Lung (tissue), 12 donors: ENCODE results near the gene SOCS7. TPM values are rescaled to one million over a fixed set of nuclear protein-coding genes. Genes with fewer than 3 reads are reported as not detected.

Experiments
- ATAC-seq: fragments of 200-7000 bp; cut with Tn5 transposase; one replicate; pipeline ENCODE4 v1.9.1; 2020; ENCODE audit warnings: moderate number of reproducible peaks; ENCODE audit not compliant: insufficient read depth, low FRiP score
- DNase-seq, 3 donors: peaks; one replicate each; pipeline ENCODE4 v3.0.0-alpha.2; 2013 to 2017
- H3K27ac ChIP-seq, 2 donors: one replicate each; pipeline ENCODE4 v1.5.1; 2013; ENCODE audit warnings: mild to moderate bottlenecking in 2 of 2, moderate library complexity in 2 of 2, control low read depth in 1 of 2, inconsistent platforms in 1 of 2, low read depth in 1 of 2, low read length in 1 of 2
- H3K27me3 ChIP-seq, 3 donors: one replicate each; pipeline ENCODE4 v1.5.1; 2013; ENCODE audit warnings: low read length in 2 of 3; ENCODE audit not compliant: control insufficient read depth in 3 of 3, insufficient read depth in 3 of 3
- H3K36me3 ChIP-seq, 4 donors: one replicate each; pipeline ENCODE4 v1.5.1; 2013; ENCODE audit warnings: low read length in 4 of 4, mild to moderate bottlenecking in 1 of 4, moderate library complexity in 1 of 4; ENCODE audit not compliant: control insufficient read depth in 4 of 4, insufficient read depth in 4 of 4
- H3K4me1 ChIP-seq, 5 donors: one replicate each; pipeline ENCODE4 v1.5.1; 2013; ENCODE audit warnings: low read length in 5 of 5, mild to moderate bottlenecking in 2 of 5, moderate library complexity in 1 of 5; ENCODE audit not compliant: control insufficient read depth in 5 of 5, insufficient read depth in 5 of 5
- H3K4me3 ChIP-seq: one replicate; pipeline ENCODE4 v1.5.1; 2013; ENCODE audit warnings: mild to moderate bottlenecking, control low read depth, moderate library complexity
- H3K9ac ChIP-seq, 2 donors: one replicate each; pipeline ENCODE4 v1.5.1; 2013; ENCODE audit warnings: low read length in 2 of 2, control low read depth in 1 of 2; ENCODE audit not compliant: insufficient read depth in 1 of 2
- H3K9me3 ChIP-seq, 4 donors: one replicate each; pipeline ENCODE4 v1.5.1; 2013; ENCODE audit warnings: low read length in 3 of 4, mild to moderate bottlenecking in 1 of 4, moderate library complexity in 1 of 4; ENCODE audit not compliant: control insufficient read depth in 4 of 4, insufficient read depth in 3 of 4
- WGBS, 2 donors: extraction: QIAGEN DNeasy Blood & Tissue Kit; methylation state at CpG; one replicate each; pipeline ENCODE4 v1.1.7; 2013; 5-methylcytosine and 5-hydroxymethylcytosine counted together
- polyA plus RNA-seq, 2 donors: library from polyadenylated mRNA; stranded (reverse); fragments of 200-250 nt; gene quantifications; one replicate each; pipeline ENCODE4 v1.2.1, GENCODE V29; 2013
- total RNA-seq, 2 donors: library from RNA; depleted of rRNA in 1 of 2; stranded (reverse); fragments of >200 nt in 1 of 2; gene quantifications; one replicate each; pipeline ENCODE4 v1.2.1, GENCODE V29; 2014 to 2021
- TF ChIP-seq, protein P1 (sequence below): IDR thresholded peaks from 2 replicates; pipeline ENCODE4 v1.5.1; 2012; ENCODE audit warnings: mild to moderate bottlenecking; ENCODE audit errors: control extremely low read depth, extremely low read depth
- donor health status: control.
- donor health status: control.
- donor health status: Bipolar disorder and iron deficiency.
- donor health status: healthy.
- donor health status: DM: yes; HTN: yes; CAD: no.

The SOCS7 gene
- total and polyA plus RNA-seq, 4 donors = 6.5 to 23.6 (median 10.2) TPM

DNA sequence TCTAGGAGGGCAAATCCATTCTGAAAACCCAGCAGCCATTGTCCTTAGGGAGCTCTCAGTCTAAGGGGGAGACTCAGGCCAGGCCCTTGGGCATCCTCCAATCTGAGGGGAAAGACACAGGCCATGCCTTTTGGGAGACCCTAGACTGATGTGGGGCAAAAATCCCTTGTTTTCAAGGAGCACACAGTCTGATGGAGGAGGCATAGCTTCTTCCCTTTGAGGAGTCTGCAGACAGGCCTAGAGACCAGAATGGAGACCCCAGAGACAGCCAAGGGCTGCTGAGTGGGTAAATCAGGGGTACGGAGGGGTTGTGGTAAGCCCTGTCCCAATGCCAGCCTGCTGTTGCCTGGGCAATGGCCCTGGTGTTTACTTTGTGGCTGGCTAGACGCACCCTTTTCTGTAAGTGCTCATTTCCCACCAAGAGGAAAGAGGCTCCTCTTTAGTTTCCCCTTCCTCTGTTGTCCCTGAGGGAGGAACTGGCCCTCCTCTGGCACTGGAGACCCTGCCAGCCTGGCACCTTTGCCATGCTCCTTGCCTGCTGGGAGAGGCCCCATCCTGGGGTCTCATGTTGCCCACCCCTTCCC lies 96.0 kb downstream of the SOCS7 start:
- WGBS, 2 donors = 12 to 13% methylated on average over 2 of the region's 2 CpGs
- no peaks in the 10 kb centered on the region for H3K36me3 ChIP-seq
- no peak for ATAC-seq
- H3K9ac ChIP-seq = no peak overlapping the region
- no peaks in the 10 kb centered on the region for H3K27me3 ChIP-seq
- peak overlapping the region; percentile 49 to 55 for H3K27ac ChIP-seq
- no peak overlapping the region for H3K4me3 ChIP-seq
- no peaks in the 10 kb centered on the region for H3K9me3 ChIP-seq
- H3K4me1 ChIP-seq = peaks cover 9 to 42% (median 32%) of the 10 kb centered on the region in 5 donors
- no peak for DNase-seq
- TF ChIP-seq, protein P1, sequence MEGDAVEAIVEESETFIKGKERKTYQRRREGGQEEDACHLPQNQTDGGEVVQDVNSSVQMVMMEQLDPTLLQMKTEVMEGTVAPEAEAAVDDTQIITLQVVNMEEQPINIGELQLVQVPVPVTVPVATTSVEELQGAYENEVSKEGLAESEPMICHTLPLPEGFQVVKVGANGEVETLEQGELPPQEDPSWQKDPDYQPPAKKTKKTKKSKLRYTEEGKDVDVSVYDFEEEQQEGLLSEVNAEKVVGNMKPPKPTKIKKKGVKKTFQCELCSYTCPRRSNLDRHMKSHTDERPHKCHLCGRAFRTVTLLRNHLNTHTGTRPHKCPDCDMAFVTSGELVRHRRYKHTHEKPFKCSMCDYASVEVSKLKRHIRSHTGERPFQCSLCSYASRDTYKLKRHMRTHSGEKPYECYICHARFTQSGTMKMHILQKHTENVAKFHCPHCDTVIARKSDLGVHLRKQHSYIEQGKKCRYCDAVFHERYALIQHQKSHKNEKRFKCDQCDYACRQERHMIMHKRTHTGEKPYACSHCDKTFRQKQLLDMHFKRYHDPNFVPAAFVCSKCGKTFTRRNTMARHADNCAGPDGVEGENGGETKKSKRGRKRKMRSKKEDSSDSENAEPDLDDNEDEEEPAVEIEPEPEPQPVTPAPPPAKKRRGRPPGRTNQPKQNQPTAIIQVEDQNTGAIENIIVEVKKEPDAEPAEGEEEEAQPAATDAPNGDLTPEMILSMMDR = no peak

DNA sequence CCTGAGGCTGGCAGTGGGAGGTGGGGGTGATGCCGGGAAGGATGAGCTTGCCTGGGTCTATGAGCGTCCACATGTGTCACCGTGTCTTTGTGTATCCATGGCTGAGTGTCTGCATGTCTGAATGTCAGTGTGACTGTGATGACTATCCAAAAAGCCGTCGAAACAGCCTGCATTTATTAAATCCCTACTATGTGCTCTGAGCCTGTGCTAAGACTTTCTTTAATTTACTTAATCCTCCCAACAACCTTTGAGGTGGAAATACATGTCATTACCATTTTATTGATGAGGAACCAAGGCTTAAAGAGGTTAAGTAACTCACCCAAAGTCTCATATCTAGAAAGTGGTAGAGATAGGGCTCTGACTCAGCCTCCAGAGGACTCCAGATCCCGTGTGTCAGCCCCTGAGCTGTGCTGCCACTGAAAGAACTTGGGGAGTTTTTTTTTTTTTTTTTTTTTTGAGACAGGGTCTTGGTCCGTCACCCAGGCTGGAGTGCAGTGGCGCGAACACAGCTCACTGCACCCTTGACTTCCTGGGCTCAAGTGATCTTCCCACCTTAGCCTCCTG lies 96.6 kb downstream of the SOCS7 start:
- ATAC-seq (no peak), DNase-seq (no peak)
- TF ChIP-seq, protein P1 = no peak
- H3K9me3 ChIP-seq = no peaks in the 10 kb centered on the region
- H3K27ac ChIP-seq = peak overlapping the region; percentile 49 to 55
- no peaks in the 10 kb centered on the region for H3K27me3 ChIP-seq
- no peak overlapping the region for H3K4me3 ChIP-seq
- peaks cover 9 to 48% (median 39%) of the 10 kb centered on the region in 5 donors for H3K4me1 ChIP-seq
- no peak overlapping the region for H3K9ac ChIP-seq
- WGBS, 2 donors = 74 to 80% methylated on average over 9 of the region's 9 CpGs
- H3K36me3 ChIP-seq = no peaks in the 10 kb centered on the region

DNA sequence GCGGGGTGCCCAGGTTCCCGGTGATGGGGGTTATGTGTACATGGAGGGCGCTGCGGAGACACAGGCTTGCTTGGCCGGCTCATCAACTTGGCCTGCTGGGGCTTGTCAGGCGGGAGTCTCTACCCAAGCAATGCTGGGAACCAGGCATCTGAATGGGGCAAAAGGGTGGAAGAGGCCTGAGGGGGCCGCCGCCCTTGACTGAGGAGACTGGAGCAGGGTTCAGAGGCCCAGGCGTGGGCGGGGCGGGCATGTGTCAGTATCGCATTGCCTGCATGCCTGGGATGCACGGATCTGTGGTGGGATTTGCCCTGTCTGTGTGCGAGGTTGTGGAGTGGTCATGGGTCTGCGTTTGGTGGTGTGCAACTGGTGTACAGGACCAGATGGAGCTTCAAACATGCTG lies 97.7 kb downstream of the SOCS7 start:
- H3K27me3 ChIP-seq = no peaks in the 10 kb centered on the region
- peak overlapping the region; percentile 64 to 71 for H3K27ac ChIP-seq
- no peak overlapping the region for H3K4me3 ChIP-seq
- no peak for DNase-seq
- H3K4me1 ChIP-seq = peaks cover 9 to 45% (median 35%) of the 10 kb centered on the region in 5 donors
- H3K9me3 ChIP-seq = no peaks in the 10 kb centered on the region
- WGBS, 2 donors = 72 to 86% methylated on average over 15 of the region's 15 CpGs
- TF ChIP-seq, protein P1 = no peak
- H3K9ac ChIP-seq = no peak overlapping the region
- no peak for ATAC-seq
- no peaks in the 10 kb centered on the region for H3K36me3 ChIP-seq
